B cell (primary cell): ENCODE measurements around the gene CPA1.

Source experiments
- CTCF ChIP-seq: fragments of 200-600 bp; IDR thresholded peaks from one replicate; pipeline ENCODE4 v1.8.0; 2022; ENCODE audit warnings: antibody characterized with exemption, mild to moderate bottlenecking
- EZH2 ChIP-seq: IDR thresholded peaks from 2 replicates; pipeline ENCODE4 v1.6.1; 2012; ENCODE audit warnings: borderline replicate concordance, low read depth, mild to moderate bottlenecking, moderate library complexity, low read length; ENCODE audit not compliant: insufficient read depth, poor library complexity, severe bottlenecking

- TF ChIP-seq EZH2 (no peak), CTCF (no peak)
These were observed 9.2 kb upstream of the CPA1 start for GRCh38 chr7:130371046-130371445.
